ENCODE results near the gene IFT122.
"Not testable (repeated sequence)": the region's sequence is repeated elsewhere in the genome, so short reads cannot be mapped to it uniquely, and the experiment has no call there.

IFT122 gene

GRCh38 chr3:129530821-129531220 is 90.8 kb downstream of the IFT122 start:
- no peak for FAIRE-seq

GRCh38 chr3:129531699-129532098 is 91.7 kb downstream of the IFT122 start:
- DNase-seq (ENCODE audit: insufficient read length, low spot score): no peak
- FAIRE-seq: no peak

More at GRCh38 chr3:129530821-129531220, 90.8 kb downstream of the IFT122 start:
- DNase-seq (ENCODE audit: insufficient read length, low spot score): no peak

DNA sequence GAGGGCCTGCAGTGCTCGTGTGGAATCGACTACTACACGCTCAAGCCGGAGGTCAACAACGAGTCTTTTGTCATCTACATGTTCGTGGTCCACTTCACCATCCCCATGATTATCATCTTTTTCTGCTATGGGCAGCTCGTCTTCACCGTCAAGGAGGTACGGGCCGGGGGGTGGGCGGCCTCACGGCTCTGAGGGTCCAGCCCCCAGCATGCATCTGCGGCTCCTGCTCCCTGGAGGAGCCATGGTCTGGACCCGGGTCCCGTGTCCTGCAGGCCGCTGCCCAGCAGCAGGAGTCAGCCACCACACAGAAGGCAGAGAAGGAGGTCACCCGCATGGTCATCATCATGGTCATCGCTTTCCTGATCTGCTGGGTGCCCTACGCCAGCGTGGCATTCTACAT is 92.2 kb downstream of the IFT122 start:
- FAIRE-seq (no peak), DNase-seq (ENCODE audit: insufficient read length, low spot score) (no peak)

- DNase-seq (ENCODE audit: insufficient read length, low spot score) (no peak), FAIRE-seq (no peak)
Observed at GRCh38 chr3:129533406-129533805, 93.4 kb downstream of the IFT122 start.

- DNase-seq (ENCODE audit: insufficient read length, low spot score): no peak
- no peak for FAIRE-seq
Observed at GRCh38 chr3:129534428-129535027, 94.5 kb downstream of the IFT122 start.

DNA sequence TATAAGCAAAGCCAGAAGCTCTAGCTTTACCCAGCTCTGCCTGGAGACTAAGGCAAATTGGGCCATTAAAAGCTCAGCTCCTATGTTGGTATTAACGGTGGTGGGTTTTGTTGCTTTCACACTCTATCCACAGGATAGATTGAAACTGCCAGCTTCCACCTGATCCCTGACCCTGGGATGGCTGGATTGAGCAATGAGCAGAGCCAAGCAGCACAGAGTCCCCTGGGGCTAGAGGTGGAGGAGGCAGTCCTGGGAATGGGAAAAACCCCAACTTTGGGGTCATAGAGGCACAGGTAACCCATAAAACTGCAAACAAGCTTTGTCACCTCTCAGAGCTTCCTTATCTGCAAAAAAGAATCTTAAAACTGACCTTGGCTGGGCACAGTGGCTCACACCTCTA is 95.1 kb downstream of the IFT122 start:
- no peak for FAIRE-seq
- no peak for DNase-seq (ENCODE audit: insufficient read length, low spot score)

DNA sequence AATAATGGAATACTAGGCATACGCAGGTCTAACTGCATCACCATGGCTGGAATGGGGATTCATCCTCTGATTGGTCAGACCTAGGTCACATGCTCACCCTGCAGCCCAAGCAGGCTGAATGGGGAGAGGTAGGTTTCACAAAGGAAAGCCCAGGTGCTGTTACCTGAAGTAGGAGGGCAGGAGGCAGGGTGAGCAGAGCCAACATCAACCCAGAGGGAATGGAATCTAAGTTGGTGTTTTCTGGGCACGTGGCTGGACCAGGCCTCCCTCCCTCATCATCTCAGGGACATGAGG is 96.3 kb downstream of the IFT122 start:
- FAIRE-seq (no peak), DNase-seq (ENCODE audit: insufficient read length, low spot score) (no peak)

GRCh38 chr3:129536804-129537203 is 96.8 kb downstream of the IFT122 start:
- DNase-seq (ENCODE audit: insufficient read length, low spot score) (no peak), FAIRE-seq (no peak)

DNA sequence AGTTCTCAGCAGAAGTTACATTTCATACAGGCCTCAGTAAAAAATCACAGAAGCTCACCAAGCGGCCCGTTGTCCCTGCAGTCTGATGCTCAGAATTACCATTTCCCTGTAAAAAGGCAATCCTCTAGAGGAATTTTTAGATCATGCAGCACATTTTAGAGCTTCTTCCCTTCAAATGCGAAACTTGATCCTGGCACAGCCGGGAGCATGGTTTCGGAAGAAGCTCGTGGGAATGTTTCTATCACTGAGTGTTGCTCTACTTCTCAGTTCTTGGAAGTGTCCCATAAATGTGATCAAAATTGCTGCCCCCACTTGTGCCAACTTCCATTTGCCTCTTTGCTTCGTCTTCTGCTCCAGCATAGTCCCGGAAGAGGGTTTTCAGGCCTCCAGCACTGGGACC is 99.2 kb downstream of the IFT122 start:
- no peak for FAIRE-seq
- no peak for DNase-seq (ENCODE audit: insufficient read length, low spot score)

- DNase-seq (ENCODE audit: insufficient read length, low spot score): no peak
- no peak for FAIRE-seq
Observed at GRCh38 chr3:129540776-129541516, 100.9 kb downstream of the IFT122 start.

DNA sequence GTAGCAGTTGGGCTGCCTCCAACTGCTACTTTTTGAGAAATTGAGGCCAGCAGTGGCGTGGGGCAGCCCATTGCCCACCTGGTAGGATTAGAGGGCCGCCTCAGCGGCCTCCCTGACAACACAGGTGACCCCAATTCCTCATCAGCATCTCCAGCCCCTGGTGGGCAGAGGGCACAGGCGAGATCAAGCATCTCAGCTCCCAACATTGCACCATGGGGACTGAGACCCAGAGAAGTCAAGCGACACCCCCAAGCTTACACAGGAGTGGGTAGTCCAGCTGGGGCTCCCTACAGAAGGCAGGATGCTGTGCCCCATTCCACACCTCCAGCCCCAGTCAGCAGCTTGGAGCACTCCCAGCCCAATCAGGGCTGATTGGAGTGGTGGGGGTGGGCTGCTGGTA is 102.7 kb downstream of the IFT122 start:
- FAIRE-seq (no peak), DNase-seq (ENCODE audit: insufficient read length, low spot score) (no peak)

DNA sequence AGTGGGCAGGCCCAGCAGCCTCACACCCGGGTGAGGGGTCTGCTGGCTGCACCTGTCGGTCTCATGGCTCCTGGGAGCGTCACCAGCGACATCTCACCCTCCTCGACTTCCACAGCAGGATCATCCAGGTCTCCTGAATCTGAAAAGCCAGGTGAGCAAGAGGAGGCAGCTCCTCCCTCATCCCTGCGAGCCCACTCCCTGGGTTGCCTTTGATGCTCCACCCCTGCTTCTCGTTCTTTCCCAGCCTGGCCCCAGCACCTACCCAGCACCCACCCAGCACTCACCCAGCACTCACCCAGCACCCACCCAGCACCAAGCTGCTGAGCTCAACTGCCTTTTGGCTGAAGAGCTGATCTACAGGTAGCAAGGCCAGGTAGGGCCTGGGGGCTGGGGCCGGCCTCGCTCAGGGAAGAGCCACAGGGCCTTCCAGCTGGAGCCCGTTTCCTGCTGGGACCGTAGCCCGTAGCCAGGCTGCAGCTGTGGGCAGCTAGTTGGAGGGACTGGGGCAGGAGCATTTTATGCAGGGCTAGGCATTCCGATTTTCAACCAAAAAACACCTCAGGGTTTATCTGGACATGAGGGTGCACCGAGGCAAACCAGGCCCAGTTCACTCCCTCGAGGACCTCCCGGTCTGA is 103.2 kb downstream of the IFT122 start, which contains the start of gene H1-8:
Gene H1-8, plus strand, starts transcription at position 20 of the 635 bp plus-strand sequence. Its CDS starts 44 bp downstream, at position 64.
- DNase-seq (ENCODE audit: insufficient read length, low spot score) (no peak), FAIRE-seq (no peak)

- FAIRE-seq: no peak
- DNase-seq (ENCODE audit: insufficient read length, low spot score): no peak
Observed at GRCh38 chr3:129543999-129544398, 104.0 kb downstream of the IFT122 start.

- FAIRE-seq; DNase-seq (ENCODE audit: insufficient read length, low spot score): not testable (repeated sequence)
Observed at GRCh38 chr3:129545951-129546350, 105.9 kb downstream of the IFT122 start.

GRCh38 chr3:129547241-129547640 is 107.2 kb downstream of the IFT122 start:
- no peak for FAIRE-seq
- no peak for DNase-seq (ENCODE audit: insufficient read length, low spot score)

DNA sequence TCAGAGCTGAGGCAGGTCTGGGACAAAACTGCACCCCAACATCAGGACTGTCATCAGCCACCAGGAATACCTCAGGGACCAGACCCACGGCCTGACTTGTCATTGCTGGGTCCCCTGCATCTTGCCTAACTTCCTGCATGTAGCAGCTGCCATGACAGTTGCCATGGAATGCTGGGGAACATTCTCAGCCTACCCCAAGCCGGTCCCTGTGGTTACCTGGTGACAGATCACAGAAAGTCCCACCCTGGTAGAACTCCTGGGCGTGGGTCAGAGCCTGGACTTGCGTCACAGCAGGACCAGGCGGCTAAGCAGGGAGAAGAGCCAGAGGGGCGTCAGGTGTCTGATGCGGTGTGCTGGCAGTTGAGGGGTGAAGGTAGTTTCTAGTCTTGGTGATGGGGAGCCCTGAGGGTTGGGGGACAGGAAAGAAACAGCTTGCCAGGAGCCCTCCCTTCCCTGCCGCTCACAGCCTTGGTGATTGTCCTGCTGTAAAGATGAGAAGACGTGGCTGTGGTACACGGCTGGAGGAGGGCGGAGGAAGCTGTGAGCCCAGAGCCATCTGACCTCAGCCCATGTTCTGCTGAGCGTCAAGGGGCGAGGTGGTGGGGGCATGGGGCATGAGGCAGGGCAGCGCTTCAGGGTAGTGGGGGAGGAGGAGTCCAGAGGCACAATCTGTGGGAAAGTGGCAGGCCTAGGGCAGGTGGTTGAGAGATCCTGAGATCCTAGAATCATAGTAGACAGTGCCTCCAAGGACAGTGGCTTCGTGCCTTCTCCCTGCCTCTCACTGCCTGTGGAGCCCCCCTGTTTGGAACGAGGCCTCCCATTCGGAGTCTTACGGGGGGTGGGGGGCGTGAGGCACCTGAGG is 108.3 kb downstream of the IFT122 start:
- no peak for DNase-seq (ENCODE audit: insufficient read length, low spot score)
- FAIRE-seq: no peak

- FAIRE-seq: no peak
- DNase-seq (ENCODE audit: insufficient read length, low spot score): peak; percentile 64
Observed at GRCh38 chr3:129549006-129549800, 109.2 kb downstream of the IFT122 start.

DNA sequence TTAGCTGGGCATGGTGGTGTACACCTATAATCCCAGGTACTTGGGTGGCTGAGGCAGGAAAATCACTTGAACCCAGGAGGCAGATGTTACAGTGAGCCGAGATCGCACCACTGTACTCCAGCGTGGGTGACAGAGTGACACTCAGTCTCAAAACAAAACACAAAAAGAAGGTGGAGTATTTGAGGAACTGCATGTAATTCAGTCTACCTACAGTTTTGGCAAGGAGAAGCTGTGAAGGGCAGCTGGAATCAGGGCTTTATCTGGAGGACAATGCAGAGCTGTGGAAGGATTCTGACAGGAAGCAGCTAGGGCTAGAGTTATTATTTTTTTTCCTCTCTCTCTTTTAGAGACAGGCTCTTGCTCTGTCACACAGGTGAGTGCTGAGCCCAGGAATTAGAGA is 109.8 kb downstream of the IFT122 start:
- no peak for DNase-seq (ENCODE audit: insufficient read length, low spot score)
- FAIRE-seq: no peak

GRCh38 chr3:129552287-129553050 is 112.4 kb downstream of the IFT122 start:
- no peak for DNase-seq (ENCODE audit: insufficient read length, low spot score)
- FAIRE-seq: peak; percentile 36

- no peak for DNase-seq (ENCODE audit: insufficient read length, low spot score)
- no peak for FAIRE-seq
Observed at GRCh38 chr3:129553171-129553570, 113.1 kb downstream of the IFT122 start.
